ENCODE results near the gene MRPS2.

- no peak for TF ChIP-seq POLR2A (IDR thresholded peaks at IDR 0.05)
- TF ChIP-seq CTCF (IDR thresholded peaks at IDR 0.05) = no peak
Measured at GRCh38 chr9:135533113-135533512, 32.6 kb downstream of the MRPS2 start.

Data from body of pancreas (tissue), 4 donors.